ENCODE results near the gene EMP2.

The EMP2 gene

GRCh38 chr16:10609402-10609774 lies 29.0 kb upstream of the EMP2 start:
- DNase-seq: no peak

DNA sequence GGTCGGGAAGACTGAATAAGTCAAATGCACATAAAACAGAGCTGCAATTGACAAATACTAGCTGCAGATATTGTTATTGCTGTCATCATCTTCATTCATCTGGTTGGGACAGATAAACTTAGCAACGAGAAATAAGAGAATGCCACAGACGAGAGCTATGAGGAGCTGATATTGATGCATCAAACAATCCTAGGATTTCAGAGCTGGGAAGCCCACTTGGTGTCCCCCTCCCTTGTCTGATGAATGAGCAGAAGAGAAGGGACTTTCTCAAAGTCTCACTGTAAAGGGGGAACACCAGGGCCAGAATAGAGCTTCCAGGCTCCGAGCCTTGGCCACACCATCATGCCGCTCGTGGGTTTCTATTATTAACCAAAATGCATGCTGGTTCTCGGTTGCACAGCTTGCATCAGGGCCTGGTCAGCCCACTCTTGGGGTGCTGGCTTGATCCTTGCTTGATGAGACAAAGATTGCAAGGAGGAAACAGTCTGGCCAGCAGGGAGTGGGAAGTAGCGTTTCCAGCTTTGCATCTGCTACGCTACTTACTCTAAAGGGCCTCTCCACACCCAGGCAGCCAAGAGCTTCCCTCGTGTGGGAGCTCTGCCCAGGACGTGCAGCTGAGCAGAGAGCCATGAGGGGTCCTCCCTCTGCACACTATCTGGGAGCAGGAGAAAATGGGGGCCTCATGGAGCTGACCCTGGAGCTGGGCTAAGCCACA lies 28.4 kb upstream of the EMP2 start:
- DNase-seq: no peak

GRCh38 chr16:10607157-10607556 lies 26.8 kb upstream of the EMP2 start:
- DNase-seq: no peak

DNA sequence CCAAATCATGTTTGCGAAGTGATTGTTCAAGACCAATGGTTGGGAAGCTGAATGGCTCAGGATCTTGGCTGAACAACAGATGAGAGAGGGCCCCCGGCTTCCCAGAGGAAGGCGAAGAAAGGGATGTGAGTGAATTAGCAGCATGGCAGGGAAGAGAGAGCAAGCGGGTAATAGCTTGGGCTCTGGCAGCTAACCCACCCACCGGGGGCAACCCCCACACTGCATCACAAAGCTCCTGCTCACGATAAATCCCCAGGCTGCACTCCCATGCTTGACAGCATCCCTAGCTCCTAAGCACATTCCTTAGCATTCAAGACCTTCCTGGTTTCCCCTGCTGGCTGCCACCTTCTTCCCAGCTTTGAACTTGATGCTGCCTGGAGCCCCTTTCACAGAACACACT lies 26.2 kb upstream of the EMP2 start:
- DNase-seq: no peak

GRCh38 chr16:10605636-10606035 lies 25.2 kb upstream of the EMP2 start:
- DNase-seq: no peak

GRCh38 chr16:10601444-10602408 lies 21.3 kb upstream of the EMP2 start:
- no peak for DNase-seq

DNA sequence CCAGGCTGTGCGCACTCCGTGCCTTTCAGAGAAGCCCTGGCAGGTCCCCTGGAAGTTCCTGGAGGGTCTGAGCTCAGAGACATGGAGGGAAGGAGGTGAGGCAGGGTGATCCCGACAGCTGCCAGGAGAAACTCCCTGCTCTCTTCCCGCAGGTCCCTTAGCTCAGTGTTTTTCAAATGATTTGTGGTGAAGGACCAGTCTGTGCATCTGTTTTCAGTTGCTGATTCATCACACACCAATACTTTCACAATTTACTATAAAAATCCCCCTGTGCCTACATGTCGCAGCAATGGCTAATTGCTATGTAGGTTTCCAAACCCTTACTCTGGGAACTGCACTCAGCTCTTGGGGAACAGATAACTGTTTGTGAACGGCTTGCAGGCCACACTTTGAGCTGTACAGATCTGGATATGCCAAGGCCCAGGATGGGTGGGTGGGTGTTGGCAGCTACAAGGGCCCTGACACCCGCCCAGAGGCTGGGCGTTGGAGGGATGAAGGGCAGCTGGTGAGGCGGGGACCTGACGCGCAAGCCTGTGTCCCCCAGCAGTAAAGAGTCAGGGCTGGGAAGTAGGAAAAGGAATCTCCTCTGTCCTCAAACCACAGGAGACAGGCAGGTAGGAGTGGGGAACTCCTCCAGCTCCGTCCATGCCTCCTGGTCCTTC lies 20.5 kb upstream of the EMP2 start:
- no peak for DNase-seq

DNA sequence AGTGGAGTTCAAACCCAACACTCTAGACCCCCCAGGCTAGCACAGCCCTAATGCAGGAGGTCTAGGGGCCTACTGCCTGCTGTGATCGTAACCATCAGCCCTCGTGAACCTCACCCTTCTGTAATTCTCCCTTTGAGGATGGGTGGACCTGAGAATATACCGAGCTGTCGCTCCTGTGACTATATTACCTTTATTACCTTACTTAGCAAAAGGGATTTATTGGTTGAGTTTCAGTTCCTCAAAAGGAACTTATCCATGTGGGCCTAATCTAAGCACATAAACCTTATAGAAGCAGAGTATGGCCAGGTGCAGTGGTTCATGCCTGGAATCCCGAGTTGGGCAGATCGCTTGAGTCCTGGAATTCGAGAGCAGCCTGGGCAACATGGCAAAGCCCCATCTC lies 19.2 kb upstream of the EMP2 start:
- DNase-seq: no peak

GRCh38 chr16:10598157-10598556 lies 17.8 kb upstream of the EMP2 start:
- no peak for DNase-seq

GRCh38 chr16:10597187-10597601 lies 16.8 kb upstream of the EMP2 start:
- DNase-seq: no peak

DNA sequence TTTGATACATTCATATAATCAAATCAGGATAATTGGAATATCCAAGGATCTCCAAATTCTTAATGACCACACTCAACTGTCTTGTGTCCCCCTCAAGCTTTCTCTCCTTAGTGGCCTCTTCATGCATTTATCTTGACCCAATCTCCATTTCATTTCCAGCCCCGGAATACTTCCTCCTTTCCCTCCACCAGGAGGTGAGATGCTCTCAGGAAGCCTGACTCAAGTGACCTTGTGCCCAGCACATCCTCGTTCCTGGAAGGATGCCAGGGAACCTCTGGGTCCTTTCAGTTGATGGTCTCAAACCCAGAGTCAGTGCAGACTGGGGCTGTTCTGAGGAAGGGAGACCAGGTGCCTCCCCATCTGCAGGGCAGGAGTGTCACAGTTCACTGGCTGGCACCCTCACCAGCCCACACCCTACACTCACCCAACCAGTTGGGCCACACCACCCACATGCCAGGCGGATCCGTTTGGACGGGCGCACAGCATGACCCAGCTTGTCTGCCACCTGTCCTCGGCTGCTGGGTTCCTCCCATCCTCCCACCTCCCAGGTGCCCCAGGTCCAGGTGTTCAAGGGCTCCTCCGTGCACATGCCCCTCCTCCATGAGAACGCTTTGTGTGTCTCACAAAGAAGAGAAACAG lies 14.0 kb upstream of the EMP2 start:
- no peak for DNase-seq

- DNase-seq: no peak
Measured at GRCh38 chr16:10592611-10593010, 12.2 kb upstream of the EMP2 start.

DNA sequence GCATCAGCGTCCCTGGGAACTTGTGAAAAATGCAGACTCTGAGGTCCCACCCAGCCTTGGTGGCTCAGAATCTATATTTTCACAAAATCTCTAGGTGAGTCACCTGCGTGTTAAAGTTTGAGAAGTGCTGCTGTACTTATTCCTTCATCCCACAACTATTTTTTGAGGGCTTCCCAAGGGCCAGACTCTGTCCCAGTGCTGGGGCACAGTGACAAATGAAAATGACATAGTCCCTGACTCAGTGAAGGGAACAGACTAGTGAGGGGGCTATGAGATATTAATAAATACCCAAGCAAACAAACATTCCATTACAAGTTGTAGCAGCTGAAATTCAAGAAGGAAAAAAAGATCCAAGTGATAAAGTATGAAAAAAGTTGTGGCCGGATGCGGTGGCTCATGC lies 9.9 kb upstream of the EMP2 start:
- no peak for DNase-seq

GRCh38 chr16:10589109-10589508 lies 8.7 kb upstream of the EMP2 start:
- no peak for DNase-seq

DNA sequence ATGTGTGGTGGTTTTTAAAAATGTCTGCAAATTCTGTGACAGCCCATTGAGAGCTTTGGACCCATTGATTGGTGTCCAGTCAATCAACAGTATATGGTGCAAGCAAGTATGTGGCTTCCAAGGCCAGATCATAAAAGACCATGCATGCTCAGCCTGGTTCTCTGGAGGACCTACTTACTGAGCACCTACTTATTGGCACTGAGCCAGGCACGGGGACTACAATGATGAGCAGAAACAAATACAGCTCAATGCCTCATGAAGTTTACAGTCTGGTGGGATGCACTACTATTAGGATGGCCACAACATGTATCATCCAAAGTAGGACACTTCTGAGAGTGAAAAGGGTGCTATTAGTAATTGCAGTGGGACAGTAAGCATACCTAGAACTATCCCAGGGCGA lies 7.2 kb upstream of the EMP2 start:
- no peak for DNase-seq

DNA sequence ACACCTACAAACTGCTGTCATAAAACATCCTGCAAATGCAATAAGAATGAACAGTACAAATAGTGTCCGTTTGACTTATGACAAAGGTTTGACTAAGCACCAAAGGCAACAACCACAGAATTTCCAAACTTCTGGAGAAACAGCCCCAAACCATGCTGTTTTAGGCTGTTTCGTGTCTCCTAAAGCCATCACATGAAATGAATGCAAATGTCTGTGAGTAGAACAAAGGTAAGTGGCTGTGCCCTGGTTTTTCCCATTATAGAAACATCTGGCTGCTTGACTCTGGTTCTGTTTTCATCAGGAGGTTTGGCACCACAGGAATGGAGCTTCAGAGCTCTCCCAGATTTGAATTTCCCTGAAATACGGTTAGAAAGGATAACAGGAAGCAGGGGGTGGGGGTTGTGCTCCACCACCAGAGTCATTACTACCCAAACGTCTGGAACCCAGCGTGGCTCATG lies 4.6 kb upstream of the EMP2 start:
- no peak for DNase-seq

- DNase-seq: no peak
Measured at GRCh38 chr16:10583269-10583668, 2.9 kb upstream of the EMP2 start.

GRCh38 chr16:10581507-10581906 lies 1.1 kb upstream of the EMP2 start:
- no peak for DNase-seq

- no peak for DNase-seq
Measured at GRCh38 chr16:10580883-10581247, 467 bp upstream of the EMP2 start.

DNA sequence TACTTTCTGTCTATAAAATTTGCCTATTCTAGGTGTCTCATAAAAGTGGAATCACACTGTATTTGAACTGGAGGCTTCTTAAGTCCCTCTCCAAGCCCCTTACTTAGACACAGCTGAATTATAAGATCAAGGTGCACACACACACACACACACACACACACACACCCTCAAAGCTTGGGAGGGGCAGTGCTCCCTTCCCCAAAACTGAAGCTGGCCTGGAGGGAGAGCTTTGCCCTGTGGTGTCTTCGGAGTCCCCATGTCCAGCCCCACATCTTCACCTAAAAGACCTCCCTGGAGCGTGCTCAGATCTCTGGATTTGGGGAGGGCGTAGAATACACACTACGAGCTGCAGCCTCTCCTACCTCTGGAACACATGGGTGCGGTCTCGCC lies 828 bp downstream of the EMP2 start:
- no peak for DNase-seq

- DNase-seq: no peak
Measured at GRCh38 chr16:10578474-10579316, 1.7 kb downstream of the EMP2 start.

Measured in cortex of kidney (tissue), 1 donor.